Measurements from ENCODE around the gene IGSF21.

The IGSF21 gene

GRCh38 chr1:18120638-18121037, 13.0 kb downstream of the IGSF21 start:
- Histone ChIP-seq H3K27me3 (ENCODE audit: control insufficient read depth, low read length) (no peaks in the 10 kb centered on the region), H3K27ac (ENCODE audit: low read depth, low read length) (no peak overlapping the region), H3K4me2 (ENCODE audit: low read length) (no peak overlapping the region), H3F3A (ENCODE audit: control insufficient read depth, insufficient read depth) (no peaks in the 10 kb centered on the region), H3K9me2 (replicated peaks; ENCODE audit: control insufficient read depth, low read length) (no peaks in the 10 kb centered on the region), H3K36me3 (ENCODE audit: control insufficient read depth, low read length) (no peaks in the 10 kb centered on the region), H3K79me2 (ENCODE audit: control insufficient read depth, low read length) (no peaks in the 10 kb centered on the region), H4K20me1 (ENCODE audit: control insufficient read depth, insufficient read depth, low read depth, low read length) (no peaks in the 10 kb centered on the region), H3K4me1 (ENCODE audit: control insufficient read depth, low read length) (no peaks in the 10 kb centered on the region), H3K9me3 (ENCODE audit: control insufficient read depth, insufficient read depth, low read length) (no peaks in the 10 kb centered on the region), H3K4me3 (ENCODE audit: low read length) (no peak overlapping the region)
- TF ChIP-seq EZH2phosphoT487 (IDR thresholded peaks at IDR 0.05; ENCODE audit: borderline replicate concordance, low read length) (no peak), CTCF (IDR thresholded peaks at IDR 0.05; ENCODE audit: low read depth, low read length, poor library complexity, severe bottlenecking) (no peak)

GRCh38 chr1:18121072-18121820, 13.6 kb downstream of the IGSF21 start:
- no peak overlapping the region for H3K4me3 ChIP-seq (ENCODE audit: low read length)
- H3K9me3 ChIP-seq (ENCODE audit: control insufficient read depth, insufficient read depth, low read length): no peaks in the 10 kb centered on the region
- no peak overlapping the region for H3K4me2 ChIP-seq (ENCODE audit: low read length)
- H4K20me1 ChIP-seq (ENCODE audit: control insufficient read depth, insufficient read depth, low read depth, low read length): no peaks in the 10 kb centered on the region
- TF ChIP-seq CTCF (IDR thresholded peaks at IDR 0.05; ENCODE audit: low read depth, low read length, poor library complexity, severe bottlenecking): no peak
- no peak for TF ChIP-seq EZH2phosphoT487 (IDR thresholded peaks at IDR 0.05; ENCODE audit: borderline replicate concordance, low read length)
- H3F3A ChIP-seq (ENCODE audit: control insufficient read depth, insufficient read depth): no peaks in the 10 kb centered on the region
- H3K79me2 ChIP-seq (ENCODE audit: control insufficient read depth, low read length): no peaks in the 10 kb centered on the region
- H3K27me3 ChIP-seq (ENCODE audit: control insufficient read depth, low read length): no peaks in the 10 kb centered on the region
- H3K36me3 ChIP-seq (ENCODE audit: control insufficient read depth, low read length): no peaks in the 10 kb centered on the region
- no peaks in the 10 kb centered on the region for H3K9me2 ChIP-seq (replicated peaks; ENCODE audit: control insufficient read depth, low read length)
- no peak overlapping the region for H3K27ac ChIP-seq (ENCODE audit: low read depth, low read length)
- H3K4me1 ChIP-seq (ENCODE audit: control insufficient read depth, low read length): no peaks in the 10 kb centered on the region

- H3K36me3 ChIP-seq (ENCODE audit: control insufficient read depth, low read length): no peaks in the 10 kb centered on the region
- H3F3A ChIP-seq (ENCODE audit: control insufficient read depth, insufficient read depth): no peaks in the 10 kb centered on the region
- no peaks in the 10 kb centered on the region for H3K27me3 ChIP-seq (ENCODE audit: control insufficient read depth, low read length)
- no peak overlapping the region for H3K27ac ChIP-seq (ENCODE audit: low read depth, low read length)
- TF ChIP-seq EZH2phosphoT487 (IDR thresholded peaks at IDR 0.05; ENCODE audit: borderline replicate concordance, low read length): no peak
- TF ChIP-seq CTCF (IDR thresholded peaks at IDR 0.05; ENCODE audit: low read depth, low read length, poor library complexity, severe bottlenecking): no peak
- no peaks in the 10 kb centered on the region for H3K79me2 ChIP-seq (ENCODE audit: control insufficient read depth, low read length)
- H3K9me2 ChIP-seq (replicated peaks; ENCODE audit: control insufficient read depth, low read length): no peaks in the 10 kb centered on the region
- no peak overlapping the region for H3K4me3 ChIP-seq (ENCODE audit: low read length)
- no peaks in the 10 kb centered on the region for H3K9me3 ChIP-seq (ENCODE audit: control insufficient read depth, insufficient read depth, low read length)
- no peaks in the 10 kb centered on the region for H4K20me1 ChIP-seq (ENCODE audit: control insufficient read depth, insufficient read depth, low read depth, low read length)
- no peak overlapping the region for H3K4me2 ChIP-seq (ENCODE audit: low read length)
- no peaks in the 10 kb centered on the region for H3K4me1 ChIP-seq (ENCODE audit: control insufficient read depth, low read length)
Observed at GRCh38 chr1:18123467-18123992, 15.9 kb downstream of the IGSF21 start.
